Inferior parietal cortex (tissue), 1 donor: ENCODE results near the gene KLF1.
A peak's percentile ranks its signal among the peaks of the same experiment; 100 is the strongest.
"Not testable (repeated sequence)": the region's sequence is repeated elsewhere in the genome, so short reads cannot be mapped to it uniquely, and the experiment has no call there.

Experiments used
- DNase-seq: peaks from one replicate; pipeline ENCODE4 v3.0.0-alpha.2; 2016; ENCODE audit errors: extremely low spot score

KLF1 gene

GRCh38 chr19:12890787-12891552, 4.0 kb upstream of the KLF1 start, which contains the start of gene GCDH:
Gene GCDH, plus strand, starts transcription at chr19:12891160. Its CDS starts 145 bp downstream, at chr19:12891305.
- peak; percentile 99 for DNase-seq

- not testable (repeated sequence) for DNase-seq
Observed at GRCh38 chr19:12890299-12890786, 3.3 kb upstream of the KLF1 start.

- no peak for DNase-seq
Observed at GRCh38 chr19:12888006-12888603, 1.1 kb upstream of the KLF1 start.

- DNase-seq = no peak
Observed at GRCh38 chr19:12886651-12886968, 391 bp downstream of the KLF1 start.

GRCh38 chr19:12885749-12886650, 1.0 kb downstream of the KLF1 start:
- no peak for DNase-seq

GRCh38 chr19:12884926-12885748, 1.9 kb downstream of the KLF1 start:
- peak; percentile 52 for DNase-seq

GRCh38 chr19:12884627-12884925, 2.4 kb downstream of the KLF1 start:
- DNase-seq = no peak

- no peak for DNase-seq
Observed at GRCh38 chr19:12884202-12884601, 2.8 kb downstream of the KLF1 start.

GRCh38 chr19:12882589-12882988, 4.4 kb downstream of the KLF1 start:
- no peak for DNase-seq

- DNase-seq = peak; percentile 86
Observed at GRCh38 chr19:12881172-12881808, 5.7 kb downstream of the KLF1 start, which contains the start of gene DNASE2. Gene DNASE2, minus strand, starts transcription at chr19:12881449. Its CDS starts 74 bp downstream, at chr19:12881375.

- no peak for DNase-seq
Observed at GRCh38 chr19:12880551-12881171, 6.3 kb downstream of the KLF1 start.

- DNase-seq = no peak
Observed at GRCh38 chr19:12875086-12875485, 11.9 kb downstream of the KLF1 start.

- DNase-seq = no peak
Observed at GRCh38 chr19:12873891-12874745, 12.9 kb downstream of the KLF1 start.

- no peak for DNase-seq
Observed at GRCh38 chr19:12872941-12873890, 13.8 kb downstream of the KLF1 start.

- no peak for DNase-seq
Observed at GRCh38 chr19:12872255-12872654, 14.7 kb downstream of the KLF1 start.

- DNase-seq = no peak
Observed at GRCh38 chr19:12871681-12872080, 15.3 kb downstream of the KLF1 start.

GRCh38 chr19:12868540-12869112, 18.4 kb downstream of the KLF1 start:
- no peak for DNase-seq
